ENCODE data around the gene IPPK.

Gene IPPK

GRCh38 chr9:92655896-92656536, 13.9 kb downstream of the IPPK start:
- no peak for DNase-seq

GRCh38 chr9:92655366-92655765, 14.6 kb downstream of the IPPK start:
- no peak for DNase-seq

- no peak for DNase-seq
Measured at GRCh38 chr9:92654481-92655301, 15.2 kb downstream of the IPPK start.

DNA sequence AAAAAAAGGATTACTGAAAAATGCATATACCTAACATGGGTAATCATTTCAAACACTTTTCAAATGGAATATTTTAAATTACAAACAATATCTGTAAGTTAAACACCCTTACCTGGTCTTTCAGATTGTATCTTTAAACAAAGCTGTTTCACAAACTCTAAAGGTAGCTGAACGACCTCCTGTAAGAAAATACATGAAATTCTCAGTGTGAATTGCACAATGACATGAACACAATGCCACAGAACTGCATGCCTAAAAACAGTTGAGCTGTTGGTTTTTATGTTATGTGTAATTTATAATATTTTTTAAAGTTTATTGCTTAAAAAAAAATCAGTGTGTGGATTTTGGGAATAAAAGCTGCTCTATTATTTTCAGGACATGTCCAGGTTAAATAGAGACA, 17.5 kb downstream of the IPPK start:
- DNase-seq: no peak

DNA sequence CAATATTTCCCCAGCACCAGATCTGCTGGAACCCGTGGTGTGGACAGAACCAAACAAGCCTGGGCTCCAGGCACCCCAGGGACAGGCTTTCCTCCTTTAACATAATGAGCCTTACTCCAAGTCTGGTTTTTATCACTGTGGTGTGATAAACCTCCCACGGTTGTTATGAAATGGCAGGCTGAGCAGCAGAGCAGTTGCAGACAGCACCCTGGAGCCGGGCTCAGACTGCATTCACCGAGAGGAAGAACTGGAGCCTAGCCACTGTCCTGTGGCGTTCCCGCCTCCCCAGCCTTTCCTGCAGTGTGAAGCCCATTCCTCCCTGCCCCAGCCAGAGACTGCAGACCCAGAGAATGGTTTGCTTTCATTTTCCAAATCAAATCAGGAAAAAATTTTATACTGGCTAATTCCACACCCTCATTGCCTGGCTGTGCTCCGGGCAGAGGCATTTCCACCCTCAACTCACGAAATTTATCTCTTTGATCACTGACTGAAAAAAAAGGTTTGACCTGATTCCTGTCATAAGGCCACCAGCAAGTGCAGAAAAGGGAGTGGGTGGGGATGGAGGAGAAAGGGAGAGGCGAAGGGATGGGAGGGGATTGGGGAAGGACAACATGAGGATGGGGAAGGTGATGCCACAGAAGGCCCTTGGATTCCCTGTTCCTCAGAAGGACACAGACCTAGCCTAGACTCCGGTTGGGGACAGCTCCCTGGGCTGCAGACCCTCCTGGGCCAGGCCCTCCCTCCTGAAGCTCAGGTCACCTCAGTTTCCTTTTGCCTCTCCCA, 18.9 kb downstream of the IPPK start:
- DNase-seq: no peak

- no peak for DNase-seq
Measured at GRCh38 chr9:92650296-92650695, 19.6 kb downstream of the IPPK start.

GRCh38 chr9:92649007-92649406, 20.9 kb downstream of the IPPK start:
- no peak for DNase-seq

GRCh38 chr9:92648474-92648971, 21.4 kb downstream of the IPPK start:
- no peak for DNase-seq

DNA sequence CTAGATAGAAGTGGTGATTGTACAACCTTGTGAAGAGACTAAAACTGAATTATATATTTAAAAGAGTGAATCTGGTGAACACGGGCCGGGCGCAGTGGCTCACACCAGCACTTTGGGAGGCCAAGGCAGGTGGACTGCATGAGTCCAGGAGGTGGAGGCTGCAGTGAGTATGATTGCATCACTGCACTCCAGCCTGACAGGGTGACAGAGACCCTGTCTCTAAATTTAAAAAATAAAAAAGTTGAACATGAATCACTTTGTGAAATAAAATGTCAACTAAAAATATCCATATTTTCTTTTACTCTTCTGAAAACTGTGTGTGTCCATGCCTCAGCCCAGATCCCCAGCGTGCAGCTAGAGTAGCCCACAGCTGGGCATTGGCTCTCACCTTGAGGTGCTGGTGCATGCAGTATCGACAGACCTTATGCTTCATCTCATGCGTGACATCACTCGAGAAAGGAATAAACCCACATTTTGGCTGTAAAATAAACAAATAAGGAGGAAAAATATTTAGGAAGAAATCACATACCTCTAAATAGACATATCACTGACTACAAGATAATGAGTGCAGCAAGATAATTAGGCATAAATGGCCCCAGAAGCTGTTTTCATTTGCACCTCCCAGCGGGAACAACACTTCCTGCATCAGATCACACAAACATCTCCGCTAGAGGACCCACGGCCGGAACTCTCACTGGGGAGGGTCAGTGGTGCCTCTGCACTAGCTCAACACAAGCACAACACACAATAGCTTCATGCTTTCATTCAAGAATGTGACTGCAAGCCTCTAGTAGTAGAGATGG, 22.1 kb downstream of the IPPK start:
- DNase-seq: no peak

- DNase-seq: no peak
Measured at GRCh38 chr9:92645041-92645440, 24.9 kb downstream of the IPPK start.

DNA sequence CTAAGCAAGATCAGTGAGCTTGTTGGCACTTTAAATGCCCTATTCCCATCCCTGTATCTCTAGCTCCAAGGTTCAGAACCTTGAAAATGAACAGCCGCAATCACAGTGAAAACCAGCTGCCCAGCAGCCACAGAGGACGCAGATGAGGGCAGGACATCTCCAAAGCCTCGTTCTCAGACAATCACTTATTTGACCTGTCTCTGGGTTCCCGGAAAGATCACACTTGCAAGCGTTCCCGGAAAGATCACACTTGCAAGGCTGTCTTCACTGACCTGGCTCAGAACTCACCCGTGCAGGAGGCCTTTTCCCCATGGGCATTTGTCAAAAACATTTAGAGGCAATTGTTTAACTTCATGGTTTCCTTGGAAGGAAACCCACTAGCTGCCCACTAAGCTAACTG, 25.7 kb downstream of the IPPK start:
- DNase-seq: no peak

DNA sequence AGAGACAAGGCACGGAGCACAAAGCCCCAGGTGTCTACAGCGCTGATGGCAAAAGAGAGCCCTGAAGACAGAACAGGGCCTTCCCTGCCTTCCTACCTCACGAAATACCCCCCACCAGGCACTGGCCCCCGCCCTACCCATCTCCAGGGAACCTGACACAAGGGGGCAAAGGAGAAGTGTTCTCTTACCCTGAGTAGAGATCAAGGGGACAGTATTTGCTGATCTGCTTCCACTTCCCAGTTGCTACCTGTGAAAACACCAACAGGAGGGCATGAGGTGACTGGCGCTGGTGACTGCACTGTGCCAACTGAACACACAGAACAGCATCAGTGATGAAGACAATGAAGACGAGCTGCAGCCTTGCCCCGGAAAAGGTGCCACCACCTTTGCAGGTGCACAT, 27.4 kb downstream of the IPPK start:
- DNase-seq: no peak

DNA sequence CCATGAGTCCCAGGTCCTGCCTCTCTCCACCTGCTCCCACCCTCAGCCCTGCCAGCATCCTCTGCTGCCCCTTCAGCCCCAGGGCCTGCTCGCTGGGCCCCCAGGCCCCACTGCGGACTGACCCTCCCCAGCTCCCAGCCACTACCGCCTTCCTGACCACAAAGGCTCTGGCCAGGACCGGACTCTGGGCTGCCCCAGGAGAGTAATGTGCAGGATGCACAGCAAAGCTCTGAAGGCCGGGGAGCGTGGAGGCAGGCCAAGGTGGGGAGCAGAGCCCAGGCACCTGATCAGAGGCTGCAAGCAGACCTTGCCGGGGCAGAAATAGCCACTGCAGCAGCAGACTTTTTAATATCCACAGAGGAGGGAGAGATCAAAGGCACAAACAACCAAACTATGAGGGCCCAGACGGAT, 27.9 kb downstream of the IPPK start:
- DNase-seq: no peak

DNA sequence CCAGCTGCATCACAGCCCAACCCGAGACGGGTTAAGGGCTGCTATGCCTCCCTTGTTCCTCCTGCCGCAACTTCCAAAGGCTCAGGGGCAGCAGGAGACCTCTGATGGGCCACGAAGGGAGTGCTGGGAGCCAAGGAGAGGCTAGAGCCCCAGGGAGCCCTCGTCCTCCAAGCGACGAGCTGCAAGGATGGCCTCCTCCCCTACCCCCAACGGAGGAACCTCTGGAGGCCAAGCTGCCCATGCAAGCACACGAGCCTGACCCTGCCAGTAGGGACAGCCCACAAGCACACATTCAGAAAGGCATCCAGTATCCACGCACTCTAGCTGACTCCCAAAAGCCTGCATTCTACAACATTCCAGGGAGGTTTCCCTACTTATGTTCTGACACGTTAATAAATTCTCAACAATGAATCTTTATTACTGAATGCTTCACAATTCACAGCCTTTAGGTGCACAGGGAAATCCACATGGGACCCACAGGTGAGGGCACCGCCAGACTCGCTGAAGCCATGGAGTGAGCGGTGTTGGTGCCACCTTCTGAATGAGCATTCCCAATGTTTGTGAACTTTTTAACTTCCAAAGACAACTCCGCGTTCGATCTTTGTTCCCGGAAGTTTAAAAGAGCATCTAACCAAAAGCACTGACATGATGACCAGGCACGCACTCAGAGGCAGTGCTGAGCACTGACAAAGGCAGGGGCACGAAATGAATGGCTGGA, 28.7 kb downstream of the IPPK start:
- no peak for DNase-seq

DNA sequence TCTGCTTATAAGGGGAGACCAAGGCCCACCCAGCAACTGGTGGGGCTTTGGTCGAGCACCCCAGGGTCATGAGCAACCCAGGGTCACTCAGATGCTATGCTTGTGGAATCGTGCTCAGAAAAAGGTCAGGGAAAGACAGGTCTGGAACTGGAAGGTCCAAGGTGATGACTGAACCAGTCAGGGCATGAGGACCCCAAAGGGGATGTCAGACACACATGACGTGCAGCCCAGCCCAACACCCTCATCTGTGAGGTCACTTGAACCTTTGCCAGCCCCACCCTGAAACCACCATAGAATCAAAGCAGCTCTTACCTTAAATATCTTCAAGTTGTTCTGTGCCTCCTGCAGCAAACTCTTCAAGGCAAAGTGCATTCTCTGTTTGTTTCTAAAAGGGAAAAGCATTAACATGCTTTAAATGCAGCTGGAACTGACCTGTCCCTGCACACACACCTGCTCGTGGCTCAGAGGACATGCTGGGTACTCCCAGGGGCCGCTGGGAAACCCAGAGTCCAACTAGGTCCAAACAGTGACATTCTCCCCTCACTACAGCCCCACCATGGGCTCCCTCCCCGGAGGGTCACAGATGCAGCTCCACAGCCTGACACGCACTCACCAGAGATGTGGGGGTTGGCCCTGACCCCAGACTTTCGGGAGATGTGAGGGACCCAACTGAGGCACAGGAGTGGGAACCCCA, 29.4 kb downstream of the IPPK start:
- no peak for DNase-seq

DNA sequence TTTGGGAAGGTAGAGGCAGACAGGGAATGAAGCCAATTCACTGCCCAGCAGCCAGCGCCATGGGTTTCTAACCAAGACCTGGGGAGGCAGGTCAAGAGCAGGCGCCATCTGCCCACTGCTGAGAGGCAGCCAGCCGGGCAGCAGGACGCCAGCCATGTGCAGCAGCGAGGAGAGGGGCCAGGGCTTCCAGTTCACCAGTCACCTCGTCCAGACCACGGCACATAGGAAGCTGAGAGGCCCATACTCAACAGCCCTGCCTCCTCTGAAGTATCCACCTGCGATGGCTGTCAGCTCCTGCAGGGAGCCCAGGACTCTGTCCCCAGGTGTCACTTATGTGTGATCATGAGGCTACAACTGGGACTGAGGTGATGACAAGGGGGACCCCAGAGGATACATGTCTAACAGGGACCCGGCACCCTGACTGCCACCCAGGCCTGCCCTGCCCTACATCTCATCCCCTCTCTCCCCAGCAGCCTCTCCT, 30.1 kb downstream of the IPPK start:
- no peak for DNase-seq

- no peak for DNase-seq
Measured at GRCh38 chr9:92639124-92639523, 30.8 kb downstream of the IPPK start.

- DNase-seq: no peak
Measured at GRCh38 chr9:92638621-92639101, 31.3 kb downstream of the IPPK start.

DNA sequence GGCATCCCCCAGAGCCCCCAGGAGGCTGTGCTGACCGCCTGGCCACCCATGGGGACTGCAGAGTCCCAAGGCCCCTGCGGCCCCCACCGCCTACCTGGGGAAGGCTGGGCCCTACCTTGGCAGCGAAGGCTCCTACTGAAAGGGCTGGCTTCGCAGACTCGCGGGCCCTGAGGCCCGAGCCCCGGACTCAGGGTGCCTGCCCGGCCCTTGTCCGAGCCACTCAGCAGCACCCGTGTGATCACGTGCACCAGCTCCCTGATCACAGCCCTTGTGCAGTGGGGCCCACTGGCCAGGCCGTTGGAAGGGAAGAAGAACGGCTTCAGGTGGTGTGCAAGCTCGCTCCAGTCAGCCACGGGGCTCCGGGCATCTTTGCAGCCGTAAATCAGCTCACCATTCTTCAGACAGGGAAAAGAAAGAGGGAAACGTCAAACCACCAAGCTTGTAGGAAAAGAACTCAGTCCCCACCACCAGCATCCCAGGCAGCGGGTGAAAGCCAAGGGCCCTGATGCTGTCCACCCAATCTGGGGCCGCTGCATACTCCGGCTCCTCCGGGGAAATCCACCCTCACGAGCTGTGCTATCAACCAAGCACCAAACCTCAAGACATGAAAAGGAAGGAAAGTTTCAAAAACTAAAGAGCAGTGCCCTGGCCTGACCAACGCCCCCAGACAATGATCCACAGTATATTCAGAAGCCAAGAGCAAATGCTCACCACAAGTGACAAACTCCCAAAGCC, 31.9 kb downstream of the IPPK start:
- no peak for DNase-seq

GRCh38 chr9:92637326-92637725, 32.6 kb downstream of the IPPK start:
- DNase-seq: no peak

All from MV-4-11 (cell line).